Gastroesophageal sphincter (tissue), 3 donors: ENCODE results near the gene ATP11A.

ENCODE experiments used
- CTCF ChIP-seq, 4 experiments: fragments of 200-600 bp in 2 of 4; fragments of 450-650 bp in 2 of 4; sonication (generic) in 1 of 4; IDR thresholded peaks; one replicate each; pipeline ENCODE4 v1.5.1; 2017 to 2019; ENCODE audit warnings: antibody characterized with exemption in 4 of 4, mild to moderate bottlenecking in 2 of 4, moderate library complexity in 2 of 4
- EP300 ChIP-seq: sonication (generic); formaldehyde crosslinking; IDR thresholded peaks from one replicate; pipeline ENCODE4 v1.6.1; 2017; ENCODE audit warnings: antibody characterized with exemption, mild to moderate bottlenecking
- POLR2A ChIP-seq, 2 donors: fragments of 450-650 bp; IDR thresholded peaks; one replicate each; pipeline ENCODE4 v1.6.1; 2017; ENCODE audit warnings: antibody characterized with exemption in 2 of 2, mild to moderate bottlenecking in 2 of 2, moderate library complexity in 1 of 2
- POLR2AphosphoS5 ChIP-seq: sonication (generic); formaldehyde crosslinking; IDR thresholded peaks from one replicate; pipeline ENCODE4 v1.6.1; 2017; ENCODE audit warnings: antibody characterized with exemption

GRCh38 chr13:112897603-112897955 is 207.7 kb downstream of the ATP11A start:
- TF ChIP-seq POLR2A (IDR thresholded peaks at IDR 0.05) (no peak), CTCF (IDR thresholded peaks at IDR 0.05) (no peak), POLR2AphosphoS5 (no peak), EP300 (no peak)
